Smooth muscle cell (in vitro differentiated cells): ENCODE measurements around the gene TLN1. TPM values are rescaled to one million over a fixed set of nuclear protein-coding genes. Genes with fewer than 3 reads are reported as not detected.

ENCODE experiments used
- DNase-seq: peaks from one replicate; lab custom pipeline; 2025; ENCODE audit not compliant: unreplicated experiment; lab: John Stamatoyannopoulos, UW
- H2AFZ ChIP-seq: fragments of 200-600 bp; sonication (generic); 2 replicates; pipeline ENCODE4 v1.6.0; 2016; ENCODE audit warnings: antibody characterized with exemption, low read depth, mild to moderate bottlenecking
- H3F3A ChIP-seq: fragments of 200-600 bp; sonication (generic); 2 replicates; pipeline ENCODE4 v1.6.0; 2017; ENCODE audit warnings: antibody characterized with exemption, low read depth
- H3K27ac ChIP-seq: fragments of 200-600 bp; sonication (generic); 2 replicates; pipeline ENCODE4 v1.5.1; 2016; ENCODE audit warnings: low read depth, mild to moderate bottlenecking
- H3K27me3 ChIP-seq: fragments of 200-600 bp; sonication (generic); 2 replicates; pipeline ENCODE4 v1.6.1; 2016; ENCODE audit warnings: low read depth, mild to moderate bottlenecking
- H3K36me3 ChIP-seq: fragments of 200-600 bp; sonication (generic); 2 replicates; pipeline ENCODE4 v1.5.1; 2016; ENCODE audit warnings: low read depth
- H3K4me1 ChIP-seq: fragments of 200-600 bp; sonication (generic); 2 replicates; pipeline ENCODE4 v1.5.1; 2016; ENCODE audit warnings: low read depth
- H3K4me2 ChIP-seq: fragments of 200-600 bp; sonication (generic); 2 replicates; pipeline ENCODE4 v1.6.0; 2016; ENCODE audit warnings: mild to moderate bottlenecking
- H3K4me3 ChIP-seq: fragments of 200-600 bp; sonication (generic); 2 replicates; pipeline ENCODE4 v1.5.1; 2016; ENCODE audit warnings: mild to moderate bottlenecking
- H3K79me2 ChIP-seq: fragments of 200-600 bp; sonication (generic); 2 replicates; pipeline ENCODE4 v1.6.0; 2016; ENCODE audit warnings: low read depth, mild to moderate bottlenecking
- H3K9ac ChIP-seq: fragments of 200-600 bp; sonication (generic); 2 replicates; pipeline ENCODE4 v1.6.0; 2016; ENCODE audit warnings: low read depth
- H3K9me3 ChIP-seq: fragments of 200-600 bp; sonication (generic); replicated peaks from 2 replicates; pipeline ENCODE4 v1.5.1; 2016; ENCODE audit warnings: low read depth
- H4K20me1 ChIP-seq: fragments of 200-600 bp; sonication (generic); 2 replicates; pipeline ENCODE4 v1.6.0; 2016; ENCODE audit warnings: low read depth
- WGBS: methylation state at CpG from one replicate; pipeline ENCODE4 v1.1.7; 2016; ENCODE audit warnings: low lambda C conversion rate; 5-methylcytosine and 5-hydroxymethylcytosine counted together
- polyA plus RNA-seq: library from polyadenylated mRNA; unstranded; fragments of >200 nt; fragmentation: Nextera tagmentation; extraction: Ambion mirVana; gene quantifications from 2 replicates; pipeline ENCODE4 v1.2.1, GENCODE V29; 2016
- total RNA-seq: library from RNA; depleted of rRNA; stranded (reverse); fragments of >200 nt; gene quantifications from 2 replicates; pipeline ENCODE4 v1.2.3, GENCODE V29; 2014
- TF ChIP-seq, protein P1 (sequence below): fragments of 200-600 bp; sonication (generic); IDR thresholded peaks from 2 replicates; pipeline ENCODE4 v1.5.1; 2017; ENCODE audit warnings: borderline replicate concordance, mild to moderate bottlenecking, antibody characterized with exemption; ENCODE audit not compliant: insufficient read depth, poor library complexity, severe bottlenecking

TLN1 gene
- total and polyA plus RNA-seq, 2 experiments from 2014 or later = 130 to 145 TPM

DNA sequence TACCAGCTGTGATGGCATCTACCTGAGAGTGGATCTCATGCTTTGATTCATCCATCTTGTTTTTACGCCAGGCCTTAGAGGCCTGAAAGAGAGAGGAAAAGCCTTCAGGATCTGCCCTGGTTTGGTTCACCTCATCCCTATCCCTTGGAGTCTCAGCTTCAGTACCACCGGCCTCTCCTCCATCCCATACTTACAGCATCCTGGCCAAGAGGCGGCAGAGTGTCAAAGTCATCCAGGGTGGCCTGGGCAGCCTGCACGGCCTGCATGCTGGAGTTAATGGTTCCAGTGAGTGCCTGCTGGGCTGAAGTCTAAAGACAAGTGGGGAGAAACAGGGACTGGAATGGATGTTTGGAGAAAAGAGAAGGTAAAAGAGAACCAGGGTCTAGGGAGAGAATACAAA, 12.4 kb downstream of the TLN1 start:
- DNase-seq = no peak
- no peak overlapping the region for H2AFZ ChIP-seq
- TF ChIP-seq, protein P1, sequence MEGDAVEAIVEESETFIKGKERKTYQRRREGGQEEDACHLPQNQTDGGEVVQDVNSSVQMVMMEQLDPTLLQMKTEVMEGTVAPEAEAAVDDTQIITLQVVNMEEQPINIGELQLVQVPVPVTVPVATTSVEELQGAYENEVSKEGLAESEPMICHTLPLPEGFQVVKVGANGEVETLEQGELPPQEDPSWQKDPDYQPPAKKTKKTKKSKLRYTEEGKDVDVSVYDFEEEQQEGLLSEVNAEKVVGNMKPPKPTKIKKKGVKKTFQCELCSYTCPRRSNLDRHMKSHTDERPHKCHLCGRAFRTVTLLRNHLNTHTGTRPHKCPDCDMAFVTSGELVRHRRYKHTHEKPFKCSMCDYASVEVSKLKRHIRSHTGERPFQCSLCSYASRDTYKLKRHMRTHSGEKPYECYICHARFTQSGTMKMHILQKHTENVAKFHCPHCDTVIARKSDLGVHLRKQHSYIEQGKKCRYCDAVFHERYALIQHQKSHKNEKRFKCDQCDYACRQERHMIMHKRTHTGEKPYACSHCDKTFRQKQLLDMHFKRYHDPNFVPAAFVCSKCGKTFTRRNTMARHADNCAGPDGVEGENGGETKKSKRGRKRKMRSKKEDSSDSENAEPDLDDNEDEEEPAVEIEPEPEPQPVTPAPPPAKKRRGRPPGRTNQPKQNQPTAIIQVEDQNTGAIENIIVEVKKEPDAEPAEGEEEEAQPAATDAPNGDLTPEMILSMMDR = no peak
- H3K36me3 ChIP-seq = peaks cover 25% of the 10 kb centered on the region
- no peaks in the 10 kb centered on the region for H3K27me3 ChIP-seq
- no peaks in the 10 kb centered on the region for H3K4me1 ChIP-seq
- H3K4me2 ChIP-seq = no peak overlapping the region
- no peak overlapping the region for H3K27ac ChIP-seq
- WGBS = 94% methylated on average over 4 of the region's 4 CpGs
- H3K9ac ChIP-seq = no peak overlapping the region
- H3K4me3 ChIP-seq = no peak overlapping the region
- H3F3A ChIP-seq = no peaks in the 10 kb centered on the region
- H3K79me2 ChIP-seq = peaks cover 17% of the 10 kb centered on the region
- H4K20me1 ChIP-seq = peaks cover 13% of the 10 kb centered on the region
- no peaks in the 10 kb centered on the region for H3K9me3 ChIP-seq

GRCh38 chr9:35718721-35719511, 13.1 kb downstream of the TLN1 start:
- H2AFZ ChIP-seq = no peak overlapping the region
- TF ChIP-seq, protein P1 = no peak
- H3K27ac ChIP-seq = no peak overlapping the region
- peaks cover 25% of the 10 kb centered on the region for H3K36me3 ChIP-seq
- no peaks in the 10 kb centered on the region for H3K9me3 ChIP-seq
- no peaks in the 10 kb centered on the region for H3K27me3 ChIP-seq
- H3K4me3 ChIP-seq = no peak overlapping the region
- no peak overlapping the region for H3K4me2 ChIP-seq
- H3K9ac ChIP-seq = no peak overlapping the region
- peaks cover 17% of the 10 kb centered on the region for H4K20me1 ChIP-seq
- WGBS = 96% methylated on average over 15 of the region's 15 CpGs
- H3F3A ChIP-seq = no peaks in the 10 kb centered on the region
- peaks cover 15% of the 10 kb centered on the region for H3K79me2 ChIP-seq
- no peak for DNase-seq
- H3K4me1 ChIP-seq = no peaks in the 10 kb centered on the region

GRCh38 chr9:35717132-35717870, 14.7 kb downstream of the TLN1 start:
- Histone ChIP-seq H3K4me3 (no peak overlapping the region), H3K9ac (no peak overlapping the region), H3K27me3 (no peaks in the 10 kb centered on the region), H3K79me2 (peaks cover 10% of the 10 kb centered on the region), H3K9me3 (no peaks in the 10 kb centered on the region), H3K4me1 (no peaks in the 10 kb centered on the region), H3K36me3 (peaks cover 25% of the 10 kb centered on the region), H2AFZ (no peak overlapping the region), H3K4me2 (no peak overlapping the region), H3F3A (peaks cover 3% of the 10 kb centered on the region), H3K27ac (no peak overlapping the region), H4K20me1 (peaks cover 21% of the 10 kb centered on the region)
- DNase-seq = no peak
- WGBS = 97% methylated on average over 14 of the region's 14 CpGs
- TF ChIP-seq, protein P1 = no peak
